T-helper 2 cell (primary cell): ENCODE results near the gene PI16.
"Not testable (repeated sequence)": the region's sequence is repeated elsewhere in the genome, so short reads cannot be mapped to it uniquely, and the experiment has no call there.

ENCODE experiments used
- DNase-seq, 5 experiments: peaks; one replicate each; pipeline versions ENCODE4 v3.0.0 to v3.0.0-alpha.2; 2012 to 2022

The PI16 gene

DNA sequence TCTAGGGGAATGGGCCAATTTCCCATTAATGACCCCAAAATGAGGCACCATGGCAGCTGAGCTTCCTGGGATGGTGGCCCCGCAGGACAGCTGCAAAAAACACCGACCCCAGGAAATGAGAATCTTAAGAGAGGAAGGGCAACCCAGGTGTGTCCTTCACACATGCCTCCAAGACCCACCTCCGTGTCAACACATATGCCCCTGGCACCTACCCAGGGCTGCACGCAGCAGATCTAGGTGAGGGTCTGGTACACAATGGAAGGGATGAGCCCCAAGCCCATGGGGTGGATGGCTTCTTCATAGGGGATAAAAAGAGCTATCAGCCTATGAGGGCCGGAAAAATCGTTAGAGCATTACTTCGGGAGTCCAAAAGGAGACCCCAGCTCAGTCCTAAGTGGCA, 22.0 kb downstream of the PI16 start:
- DNase-seq: no peak

DNA sequence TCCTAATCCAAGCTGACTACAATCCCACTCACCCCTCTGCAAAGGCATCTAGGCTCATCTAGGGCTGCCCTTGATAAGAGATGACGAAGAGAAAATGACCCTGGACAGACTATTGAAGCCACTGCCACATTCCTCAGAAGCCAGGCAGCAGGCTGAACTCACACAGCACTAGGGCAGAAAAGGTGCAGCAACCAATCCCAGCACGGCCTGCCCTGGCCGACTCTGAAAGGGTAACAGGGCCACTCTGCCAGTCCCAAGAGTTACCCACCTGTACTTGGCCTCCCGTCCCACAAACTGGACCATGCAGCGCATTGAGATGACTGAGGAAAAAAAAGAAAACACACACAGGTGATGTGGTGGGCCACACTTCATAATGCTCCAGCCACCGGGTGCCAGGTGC, 22.4 kb downstream of the PI16 start:
- DNase-seq: no peak

DNA sequence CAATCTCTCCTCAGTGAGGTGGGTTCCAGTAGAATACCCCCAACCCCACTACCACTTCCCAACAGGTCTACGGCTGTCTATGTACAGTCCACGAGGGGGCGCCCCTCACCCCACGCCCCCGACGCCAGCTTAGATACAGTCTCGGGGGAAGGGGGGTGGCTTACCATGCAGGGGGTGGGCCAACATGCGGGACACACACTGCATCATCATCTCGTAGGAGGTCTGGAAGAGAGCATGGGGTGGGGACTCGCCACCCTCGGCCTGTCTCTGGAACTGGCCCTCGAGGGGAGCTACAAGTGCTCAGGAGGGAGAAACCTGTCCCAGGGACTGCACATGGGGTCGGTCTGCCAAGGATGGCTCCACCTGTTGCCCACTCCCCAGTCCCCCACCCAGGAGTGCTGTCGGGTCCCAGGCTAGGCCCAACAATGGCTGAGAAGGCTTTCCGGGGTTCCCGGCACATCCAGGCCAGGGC, 23.0 kb downstream of the PI16 start:
- DNase-seq: peak in 2 of 5 experiments; percentile 24 to 41

DNA sequence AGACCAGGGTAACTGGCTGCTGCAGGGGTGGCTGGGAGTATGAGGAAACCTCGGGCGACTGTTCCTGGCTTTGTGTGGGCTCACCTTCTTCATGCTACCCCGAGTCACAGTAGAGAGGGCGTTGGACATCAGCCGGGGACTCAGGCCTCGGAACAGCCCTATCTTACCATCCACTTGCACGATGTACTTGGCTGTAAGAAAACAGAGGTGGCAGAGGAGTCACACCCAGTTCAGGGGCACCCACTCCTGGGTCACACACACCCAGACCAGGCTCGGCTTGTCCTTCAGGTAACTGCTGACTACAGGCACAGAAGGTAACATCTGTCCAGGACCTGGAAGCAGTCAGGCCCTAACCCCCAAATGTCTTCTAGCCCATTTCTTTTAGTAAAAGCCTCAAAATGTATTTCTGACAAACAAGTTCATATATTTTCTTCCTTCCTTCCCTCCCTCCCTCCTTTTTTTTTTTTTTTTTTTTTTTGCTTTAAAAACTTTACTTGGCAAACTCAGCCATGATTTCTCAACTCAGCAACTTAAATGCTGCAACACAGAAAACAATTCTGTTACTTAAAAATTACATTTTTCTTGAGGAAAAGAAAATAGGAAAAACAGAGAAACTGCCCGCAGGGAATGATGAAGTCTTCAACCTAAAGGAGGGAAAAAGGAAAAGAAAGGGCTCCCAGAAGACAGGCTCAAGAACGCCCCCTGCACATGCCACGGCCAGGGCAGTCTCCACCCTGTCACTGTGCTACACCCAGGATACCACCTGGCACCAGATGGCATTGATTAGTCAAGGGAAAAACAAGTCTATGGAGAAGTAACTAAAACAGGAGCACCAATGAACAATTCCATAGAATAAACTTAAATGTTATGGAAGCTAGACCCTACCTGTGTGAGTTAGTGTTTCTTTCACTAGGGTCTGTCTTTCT, 24.1 kb downstream of the PI16 start:
- DNase-seq: no peak

DNA sequence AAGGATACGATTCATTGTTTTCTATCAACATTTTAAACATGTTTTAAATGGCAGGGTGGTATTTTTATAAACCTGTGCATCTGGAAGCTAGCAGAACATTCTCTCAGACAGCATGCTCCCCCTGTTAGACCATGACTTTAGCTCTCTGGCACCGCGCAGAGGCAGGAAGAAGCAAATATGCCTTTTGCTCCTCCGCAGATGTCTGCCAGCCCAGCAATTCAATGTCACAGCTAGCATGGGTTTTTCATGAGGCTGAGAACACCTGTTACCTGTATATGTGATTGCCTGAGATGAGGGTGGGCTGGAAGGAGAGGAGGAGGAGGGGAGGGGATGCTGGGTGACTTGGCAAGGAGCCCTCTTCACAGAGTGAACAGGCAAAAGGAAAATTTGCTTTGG, 24.8 kb downstream of the PI16 start:
- DNase-seq: peak in 1 of 5 experiments; percentile 75

DNA sequence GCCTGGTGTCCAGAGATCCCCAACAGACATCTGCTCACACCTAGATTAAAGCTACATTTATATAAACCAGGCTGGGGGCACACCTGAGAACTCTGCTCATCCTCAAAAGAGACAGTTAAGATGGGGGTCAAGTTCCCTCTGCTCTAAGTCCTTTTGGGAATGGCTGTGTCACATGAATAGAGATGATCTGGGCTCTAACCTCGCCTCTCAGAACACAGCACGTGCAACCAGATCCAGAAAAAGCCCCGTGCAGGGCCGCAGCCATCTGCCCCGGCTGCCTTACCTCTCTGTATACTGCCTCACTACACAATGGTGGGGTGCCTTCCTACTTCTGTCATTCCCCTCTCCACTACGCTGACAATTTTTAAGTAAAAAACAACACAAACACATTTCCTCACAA, 25.6 kb downstream of the PI16 start:
- no peak for DNase-seq

DNA sequence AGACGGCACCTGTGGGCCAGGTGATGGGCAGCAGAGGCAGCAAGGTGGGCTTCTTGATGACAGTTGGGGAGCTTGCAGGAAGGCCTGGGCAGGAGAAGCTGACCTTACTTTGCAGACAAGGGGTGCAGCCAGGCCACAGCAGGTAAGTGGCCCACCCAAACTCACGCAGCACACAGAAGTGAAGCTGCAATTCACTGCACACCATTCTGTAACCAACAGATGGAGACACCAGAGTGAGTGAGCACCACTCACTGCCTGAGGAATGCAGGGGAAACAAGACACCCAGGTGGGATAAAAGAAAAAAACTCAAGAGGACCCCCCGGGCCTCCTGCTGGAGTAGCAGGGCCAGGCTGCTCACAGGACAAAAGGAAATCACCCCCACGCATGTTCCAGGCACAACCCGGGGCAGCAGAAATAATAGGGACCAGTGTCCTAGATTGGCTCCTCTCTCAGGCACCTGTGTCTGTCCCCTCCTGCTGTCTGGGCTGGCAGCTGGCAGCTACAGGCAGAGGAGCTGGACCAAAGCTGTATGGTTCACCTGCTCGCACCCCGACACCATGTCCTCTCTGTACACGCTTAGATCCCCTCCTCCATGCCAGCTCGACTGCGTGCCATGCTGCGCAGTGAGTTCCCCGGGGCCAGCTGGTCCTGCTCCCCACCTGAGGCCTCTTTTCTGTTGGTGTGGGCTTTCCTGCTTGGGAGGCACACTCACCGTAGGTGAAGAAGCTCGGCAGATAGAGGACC, 26.5 kb downstream of the PI16 start:
- no peak for DNase-seq

DNA sequence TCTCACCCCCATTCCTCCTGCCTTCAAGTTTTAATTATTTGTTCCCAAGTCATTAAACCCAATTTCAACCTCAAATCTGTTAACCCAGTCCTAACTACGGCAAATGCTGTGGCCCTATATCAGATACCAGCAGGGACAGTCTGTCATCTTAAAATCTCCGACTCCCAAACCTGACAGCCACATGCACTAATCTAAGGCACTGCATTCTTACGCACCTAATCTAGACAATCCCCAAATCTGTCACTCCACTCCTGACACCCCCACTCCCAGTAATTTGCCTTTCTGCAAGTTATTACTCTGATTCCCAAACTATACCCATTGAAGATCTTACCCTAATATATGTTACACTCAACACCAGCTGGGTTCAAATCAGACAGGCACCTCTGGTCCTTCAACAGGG, 29.0 kb downstream of the PI16 start:
- DNase-seq: no peak

DNA sequence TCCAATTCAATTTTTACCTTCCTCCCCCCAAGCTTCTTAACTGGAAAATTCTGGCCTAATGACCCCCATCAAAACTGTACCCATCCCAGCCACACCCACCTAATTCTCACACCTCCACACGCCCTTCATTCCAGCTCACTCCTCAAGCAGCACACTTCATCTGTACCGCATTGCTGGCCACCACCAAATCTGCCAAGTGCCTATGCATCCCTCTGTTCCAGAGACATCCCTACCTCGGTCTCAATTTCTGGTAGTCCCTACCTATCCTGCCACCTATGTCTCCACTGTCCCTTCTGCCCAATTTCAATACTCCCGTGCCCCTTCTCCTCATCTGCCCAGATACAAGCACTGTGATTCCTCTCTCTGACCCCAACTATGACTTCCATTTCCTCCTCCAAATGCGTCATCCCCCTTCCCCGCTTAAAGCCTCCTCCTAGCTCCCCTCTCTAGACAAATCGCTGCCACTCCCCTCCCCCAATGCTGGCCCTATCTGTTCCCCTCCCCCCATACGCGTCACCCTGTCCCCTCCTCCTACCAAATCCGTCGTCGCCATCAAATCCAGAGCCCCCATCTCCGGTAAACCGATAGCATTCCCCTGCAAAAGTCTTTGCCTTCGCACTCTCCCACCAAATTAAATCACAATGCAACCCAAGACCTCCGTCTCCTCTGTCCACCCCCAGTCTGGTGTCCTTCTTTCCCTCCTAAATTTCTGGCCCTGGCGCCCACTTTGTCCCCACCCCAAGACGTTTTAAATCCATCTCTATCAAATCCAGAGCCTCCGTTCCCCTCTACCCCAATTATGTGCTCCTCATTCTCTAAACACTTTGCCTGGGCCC, 30.3 kb downstream of the PI16 start:
- DNase-seq: peak in 4 of 5 experiments; percentile 36 to 82 (median 53)

DNA sequence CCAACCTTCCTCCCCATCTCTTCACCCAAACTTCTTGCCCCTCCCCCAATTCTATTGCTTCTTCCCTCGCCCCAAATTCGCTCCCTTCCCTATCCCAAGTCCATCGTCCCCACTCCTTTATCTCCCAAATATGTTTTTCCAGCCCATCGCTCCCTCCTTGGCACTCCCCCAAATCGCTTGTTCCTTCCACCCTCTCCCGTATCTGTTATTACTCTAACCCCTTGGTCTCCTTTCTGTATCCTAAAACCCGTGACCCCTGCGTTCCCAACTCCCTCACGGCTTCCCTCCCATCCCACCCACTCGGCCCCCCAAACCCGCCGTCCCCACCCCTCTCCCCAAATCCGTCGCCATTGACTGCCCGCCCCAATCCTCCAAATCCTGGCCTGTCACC, 30.9 kb downstream of the PI16 start:
- DNase-seq: no peak

DNA sequence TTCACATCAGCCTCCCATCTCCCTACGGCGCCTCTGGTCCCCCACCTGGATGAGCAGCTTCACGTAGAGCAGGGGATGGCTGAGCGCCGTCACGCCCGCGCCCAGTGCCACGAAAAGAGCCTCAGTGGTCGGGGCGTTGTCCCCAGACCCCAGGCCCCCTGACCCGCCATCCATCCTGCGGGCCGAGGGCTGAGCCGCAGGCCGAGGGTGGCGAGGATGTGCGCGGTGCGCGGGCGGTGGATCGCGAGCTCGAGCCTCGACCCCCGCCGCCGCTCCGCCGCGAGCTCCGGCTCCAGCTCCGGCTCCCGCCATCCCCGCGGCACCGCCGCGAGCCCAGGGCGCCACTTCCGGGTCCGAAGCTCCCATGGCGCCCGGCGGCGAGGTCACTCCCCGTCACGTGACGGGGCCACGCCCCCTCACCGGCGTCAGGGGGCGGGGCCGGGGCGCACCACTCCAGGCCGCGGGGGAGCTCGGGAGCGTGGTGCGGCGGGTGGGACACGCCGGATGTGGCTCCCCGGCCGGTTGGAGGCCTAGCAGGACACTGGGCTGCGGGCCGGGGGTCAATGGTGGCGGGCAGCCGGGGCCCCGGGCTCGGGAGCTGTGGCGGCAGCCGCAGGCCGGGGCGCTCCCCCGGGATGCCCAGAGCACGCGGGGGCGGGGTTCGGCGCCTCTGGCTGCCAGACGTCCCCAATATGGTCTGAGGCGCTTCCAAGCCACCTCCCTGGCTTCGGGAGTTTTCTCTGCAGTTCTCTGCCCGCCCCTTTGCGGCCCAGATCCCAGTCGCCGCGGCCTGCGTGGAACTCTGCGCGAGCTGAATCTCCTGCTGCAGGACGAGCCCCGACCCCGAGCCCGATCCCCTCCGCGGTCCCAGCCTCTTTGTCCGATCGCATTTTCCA, 31.5 kb downstream of the PI16 start, which contains the start of gene MTCH1:
Gene MTCH1, minus strand, starts transcription at position 389 of the 896 bp plus-strand sequence. Its CDS starts 23 bp downstream, at position 366.
- DNase-seq: peak; percentile 77 to 90 (median 84)

DNA sequence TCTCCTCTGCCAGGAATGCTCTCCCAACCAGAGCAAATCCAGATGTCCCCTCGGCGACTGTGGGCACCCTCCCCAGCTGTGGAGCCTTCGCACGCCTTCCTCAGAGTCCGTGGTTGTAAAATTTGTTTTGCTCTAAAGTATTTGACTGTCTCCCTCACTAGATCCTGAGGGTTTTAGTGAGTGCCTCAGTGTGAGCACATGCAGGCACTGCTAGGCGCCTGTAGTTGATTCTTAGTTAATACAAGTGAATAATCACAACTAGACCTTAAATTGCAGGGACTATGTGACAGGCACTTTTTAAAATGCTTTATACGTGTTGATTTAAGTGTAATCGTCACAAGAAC, 32.1 kb downstream of the PI16 start:
- peak in 1 of 5 experiments; percentile 46 for DNase-seq

DNA sequence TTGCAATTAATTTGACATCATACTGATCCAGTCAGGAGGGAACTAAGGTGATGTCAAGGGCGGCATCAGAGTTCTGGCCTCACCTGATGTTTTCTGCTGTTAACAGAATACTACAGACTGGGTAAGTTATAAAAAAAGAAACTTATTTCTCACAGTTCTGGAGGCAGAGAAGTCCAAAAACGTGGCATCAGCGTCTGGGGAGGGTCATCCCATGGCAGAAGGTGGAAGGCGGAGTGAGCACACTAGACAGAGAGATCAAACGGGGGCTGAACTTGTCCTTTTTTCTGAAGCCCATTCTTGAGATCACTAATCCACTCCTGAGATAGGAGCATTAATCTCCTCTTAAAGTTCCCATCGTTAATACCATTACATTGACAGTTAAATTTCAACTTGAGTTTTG, 34.7 kb downstream of the PI16 start:
- no peak for DNase-seq

DNA sequence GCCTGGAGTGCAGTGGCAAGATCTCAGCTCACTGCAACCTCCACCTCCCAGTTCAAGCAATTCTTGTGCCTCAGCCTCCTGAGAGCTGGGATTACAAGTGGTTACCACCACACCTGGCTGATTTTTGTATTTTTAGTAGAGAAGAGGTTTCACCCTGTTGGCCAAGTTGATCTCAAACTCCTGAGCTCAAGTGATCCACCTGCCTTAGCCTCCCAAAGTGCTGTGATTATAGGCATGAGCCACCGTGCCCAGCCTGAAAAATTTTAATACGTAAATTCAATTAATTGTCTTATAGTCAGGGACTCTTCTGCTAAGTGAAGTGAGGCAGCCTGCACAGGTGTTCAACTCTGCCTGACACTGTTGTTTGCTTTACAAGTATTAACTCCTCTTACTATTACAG, 35.9 kb downstream of the PI16 start:
- not testable (repeated sequence) for DNase-seq

DNA sequence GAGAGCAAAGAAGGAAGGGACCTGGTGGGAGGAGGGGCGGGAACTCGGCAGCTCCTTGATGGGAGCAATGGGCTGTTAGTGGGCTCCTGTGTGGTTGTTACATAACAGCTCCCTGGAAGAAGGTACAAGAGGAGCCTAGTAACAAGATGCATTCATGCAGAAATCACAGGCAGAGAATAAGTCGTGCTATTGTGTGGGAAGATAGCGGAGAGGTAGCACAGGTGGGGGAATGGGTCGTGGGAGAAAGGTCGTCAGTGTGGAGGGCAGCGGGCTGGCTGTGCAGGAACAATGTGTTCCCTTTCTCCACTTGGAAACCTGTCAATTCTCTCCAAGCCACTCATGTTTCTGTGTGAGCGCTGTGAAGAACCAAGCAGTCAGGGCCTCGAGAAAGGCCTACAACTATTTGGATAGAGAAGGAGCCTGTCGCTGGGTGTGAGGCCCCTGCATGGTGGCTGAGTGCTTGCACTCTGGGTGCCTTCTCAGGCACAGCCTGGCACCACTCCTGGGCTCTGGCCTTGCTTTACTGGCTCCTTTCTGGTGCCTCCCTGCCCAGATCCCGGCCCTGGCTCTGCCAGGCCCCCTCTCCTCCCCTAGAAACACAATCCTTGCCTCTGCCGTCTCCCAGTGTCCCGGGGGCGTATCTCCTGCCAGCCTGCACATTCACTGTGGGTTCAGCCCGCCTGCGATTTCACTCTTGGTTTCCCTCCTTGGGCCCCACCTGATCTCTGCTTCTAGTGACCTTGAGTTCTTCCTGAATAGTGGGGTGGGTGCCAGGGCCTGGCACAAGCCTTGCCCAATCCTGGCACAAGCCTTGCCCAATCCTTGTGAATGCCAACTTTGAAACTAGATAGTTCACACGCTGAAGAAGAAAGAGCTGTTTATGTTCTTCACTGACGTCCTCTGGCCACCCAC, 43.5 kb downstream of the PI16 start:
- no peak for DNase-seq

DNA sequence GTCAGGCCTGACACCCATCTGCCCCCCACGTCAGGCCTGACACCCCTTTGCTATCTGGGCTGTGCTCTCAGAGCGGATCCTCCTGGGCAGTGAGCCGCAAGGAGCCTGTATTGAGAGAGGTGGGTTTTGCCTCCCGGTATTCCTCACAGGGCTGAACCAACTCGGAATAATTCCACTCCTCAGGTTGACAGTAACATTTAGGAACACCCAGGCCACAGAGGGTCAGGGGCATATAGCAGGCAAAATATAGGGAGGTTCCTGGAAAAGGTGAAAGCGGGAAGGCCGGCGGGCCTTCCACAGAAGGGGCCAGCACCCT, 44.1 kb downstream of the PI16 start:
- DNase-seq: no peak

DNA sequence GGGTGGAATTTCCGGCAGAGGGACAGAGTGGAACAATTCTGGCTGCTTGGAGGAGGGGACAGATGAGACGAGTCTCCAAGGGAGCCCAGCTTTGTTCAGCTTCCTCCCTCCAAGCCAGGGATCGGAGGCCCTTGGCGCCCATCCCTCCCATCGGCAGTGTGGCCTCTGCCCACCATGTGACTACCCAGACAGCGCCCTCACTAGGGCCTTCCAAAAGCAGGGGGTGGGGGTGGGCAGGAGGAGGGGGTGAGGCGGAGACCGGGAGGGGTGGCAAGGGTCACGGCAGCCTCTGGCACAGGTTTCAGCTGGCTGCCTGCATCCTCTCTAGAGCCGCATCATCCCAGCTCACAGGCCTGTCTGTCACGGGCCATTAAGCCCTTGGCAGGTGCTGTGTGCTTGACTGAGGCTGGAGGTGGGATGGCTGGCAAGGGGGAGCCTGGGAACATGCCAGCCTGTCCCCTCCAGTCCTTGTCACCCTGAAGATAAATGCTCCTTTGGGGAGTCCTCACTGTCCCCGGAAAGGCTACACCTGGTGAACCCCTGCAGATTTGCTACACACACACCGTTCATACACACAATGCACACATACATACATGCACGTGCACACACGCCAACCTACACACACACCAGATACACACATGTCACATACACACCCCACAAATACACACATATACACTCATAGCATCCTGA, 44.7 kb downstream of the PI16 start:
- no peak for DNase-seq

DNA sequence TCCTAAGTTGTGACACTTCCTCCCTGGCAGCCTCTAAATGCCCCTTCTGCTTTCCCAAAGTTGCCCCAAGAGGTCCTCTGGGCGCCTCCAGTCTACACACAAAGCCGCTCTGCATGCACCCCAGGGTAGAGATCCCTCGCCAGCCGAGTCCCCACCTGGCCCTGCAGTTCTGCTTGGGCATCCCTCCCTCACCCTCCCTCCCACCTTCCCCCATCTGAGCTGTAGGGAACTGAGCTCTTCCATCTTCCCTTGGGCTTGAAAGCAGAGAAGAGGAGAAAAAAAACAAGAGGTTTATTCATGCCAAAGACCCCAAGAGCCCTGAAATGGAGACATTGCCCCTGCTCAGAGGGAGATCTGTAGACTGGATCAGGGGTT, 45.2 kb downstream of the PI16 start:
- no peak for DNase-seq

DNA sequence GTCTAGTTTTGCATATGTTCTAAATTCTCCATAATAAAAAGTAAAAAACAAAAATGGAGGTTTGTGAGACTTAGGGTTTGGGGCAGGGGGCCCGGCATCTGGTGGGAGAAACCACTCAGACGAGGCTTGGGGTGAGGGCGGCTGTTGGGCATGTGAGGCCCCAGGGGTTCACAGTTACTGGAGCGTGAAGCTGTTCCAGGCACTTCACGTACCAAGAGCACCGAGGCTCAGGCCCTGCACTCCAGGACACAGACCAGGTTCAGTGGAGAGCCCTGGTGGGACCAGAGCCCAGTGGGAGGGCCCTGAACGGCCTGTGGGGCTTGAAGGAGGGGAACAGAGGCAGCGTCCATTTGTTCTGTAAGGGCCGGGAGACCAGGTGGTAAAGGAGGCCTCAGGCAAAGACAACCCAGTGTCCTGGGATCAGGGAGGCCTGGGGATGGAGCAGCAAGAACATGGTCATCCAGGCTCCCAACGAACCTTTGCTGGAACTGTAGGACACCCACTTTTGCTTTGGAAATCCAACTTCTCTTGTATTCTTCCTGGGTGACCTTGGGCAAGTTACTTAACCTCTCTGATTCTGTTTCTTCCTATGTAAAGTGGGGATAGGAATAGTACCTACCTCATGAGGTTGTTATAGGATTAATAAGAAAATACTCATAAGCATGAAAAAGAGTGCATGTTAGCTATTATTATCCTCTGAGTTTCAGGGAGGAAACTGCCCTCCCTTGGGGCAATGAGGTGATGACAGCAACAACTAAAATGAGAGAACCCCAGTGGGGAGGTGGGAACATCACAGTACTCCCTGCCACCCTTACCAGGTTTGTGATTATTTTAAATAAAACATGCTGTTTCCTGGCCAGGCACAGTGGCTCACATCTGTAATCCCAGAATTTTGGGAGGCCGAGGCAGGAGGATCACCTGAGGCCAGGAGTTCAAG, 49.8 kb downstream of the PI16 start:
- DNase-seq: no peak
